NCI-H1436 (cell line): Measurements from ENCODE around the gene HRH1.
"Not testable (repeated sequence)": the region's sequence is repeated elsewhere in the genome, so short reads cannot be mapped to it uniquely, and the experiment has no call there.

ENCODE experiments used
- DNase-seq: peaks from one replicate; lab custom pipeline; 2025; lab: John Stamatoyannopoulos, UW

Gene HRH1

DNA sequence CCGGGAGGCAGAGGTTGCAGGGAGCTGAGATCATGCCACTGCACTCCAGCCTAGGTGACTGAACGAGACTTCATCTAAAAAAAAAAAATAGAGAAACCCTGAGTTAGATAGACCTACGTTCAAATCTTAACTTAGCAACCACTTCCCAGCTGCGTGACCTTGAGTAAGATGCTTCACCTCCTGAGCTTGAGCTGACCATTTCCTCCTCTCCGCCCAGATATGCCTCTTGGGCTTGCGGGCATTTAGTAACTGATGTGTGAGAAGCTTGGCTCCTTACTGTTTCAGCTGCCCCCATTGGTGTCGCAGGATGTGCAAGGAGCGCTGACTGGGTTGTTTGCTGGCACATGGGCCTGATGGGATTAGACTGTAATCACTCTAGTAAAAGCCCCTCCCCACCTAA, 91.0 kb downstream of the HRH1 start:
- no peak for DNase-seq

DNA sequence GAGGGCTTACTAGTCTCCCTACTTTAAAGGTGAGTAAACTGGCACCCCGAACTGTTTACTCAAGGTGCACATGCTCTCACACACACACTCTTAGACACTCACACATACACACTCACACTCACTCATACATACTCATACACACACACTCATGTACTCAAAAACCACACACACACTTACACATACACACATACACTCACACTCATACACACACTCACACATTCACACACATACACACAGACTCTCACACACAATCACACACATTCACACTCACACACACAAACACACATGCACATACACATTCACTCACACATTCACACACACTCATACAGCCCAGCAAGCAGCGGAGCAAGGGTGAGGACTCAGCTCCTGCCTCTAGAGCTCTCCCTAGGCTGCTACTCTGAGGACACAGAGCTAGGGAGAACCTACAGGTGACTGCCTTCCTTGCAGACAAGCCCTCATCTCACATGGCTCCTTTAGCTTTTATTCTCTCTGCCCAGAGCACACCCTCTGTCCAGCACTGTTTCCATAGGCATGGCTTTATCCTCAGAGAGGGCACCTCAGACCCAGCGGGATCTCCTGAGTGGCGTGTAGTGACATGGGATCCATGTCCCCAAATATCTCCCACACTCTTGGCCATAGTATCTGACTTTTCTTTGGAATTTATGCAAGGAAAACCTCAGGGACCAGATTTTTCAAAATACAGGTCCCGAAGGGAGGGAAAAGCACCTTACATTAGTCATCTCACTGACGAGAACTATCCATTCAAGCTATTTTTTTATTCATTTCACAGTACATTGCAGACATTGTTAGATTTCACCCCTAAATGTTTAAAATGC, 91.8 kb downstream of the HRH1 start:
- DNase-seq: no peak

DNA sequence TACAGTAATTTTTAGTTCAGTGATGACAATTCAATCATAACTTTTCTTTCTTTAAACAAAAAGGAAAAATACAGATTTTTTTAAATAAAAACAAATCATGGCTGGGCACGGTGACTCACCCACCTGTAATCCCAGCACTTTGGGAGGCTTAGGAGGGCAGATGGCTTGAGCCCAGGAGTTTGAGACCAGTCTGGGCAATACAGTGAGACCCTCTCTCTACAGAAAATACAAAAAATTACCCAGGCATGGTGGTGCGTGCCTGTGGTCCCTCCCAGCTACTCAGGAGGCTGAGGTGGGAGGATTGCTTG, 92.3 kb downstream of the HRH1 start:
- DNase-seq: no peak

DNA sequence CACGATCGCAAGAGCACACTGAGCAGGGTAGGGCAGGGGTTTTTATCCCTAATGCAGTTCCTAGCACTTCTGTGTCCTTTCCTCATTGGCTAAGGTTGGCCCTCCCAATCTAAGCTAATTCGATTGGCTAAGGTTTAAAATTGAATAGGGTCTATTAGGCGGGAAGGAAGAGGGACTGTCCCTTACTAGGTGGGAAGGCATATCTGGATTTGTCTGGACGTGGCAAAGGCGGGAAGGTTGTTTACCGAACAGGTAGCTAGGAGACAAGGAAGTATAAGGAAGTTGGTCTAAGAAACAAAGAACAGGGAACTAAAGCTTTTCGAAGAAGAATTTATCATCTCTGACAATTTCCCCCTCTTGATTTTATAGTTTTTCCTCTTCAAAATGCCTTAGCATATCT, 93.1 kb downstream of the HRH1 start:
- DNase-seq: no peak

DNA sequence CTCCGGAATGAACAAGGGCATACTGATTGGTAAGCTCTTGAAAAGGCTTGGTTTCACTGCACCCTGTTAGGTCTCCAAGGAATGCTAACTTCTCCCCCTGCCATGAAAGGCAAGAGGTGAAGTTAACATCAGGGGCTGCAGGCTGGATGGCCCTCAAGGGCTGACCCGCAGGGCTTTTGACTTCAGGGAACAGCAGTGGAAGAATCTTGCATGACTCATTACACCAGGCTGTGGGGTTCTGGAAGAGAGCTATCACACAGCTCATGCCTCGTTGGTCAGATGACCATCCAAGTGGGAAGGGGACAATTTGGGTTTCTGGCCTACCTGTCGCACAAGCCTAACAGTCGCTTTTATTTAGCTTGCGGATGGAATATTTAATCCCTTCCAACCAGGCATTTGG, 94.3 kb downstream of the HRH1 start:
- no peak for DNase-seq

DNA sequence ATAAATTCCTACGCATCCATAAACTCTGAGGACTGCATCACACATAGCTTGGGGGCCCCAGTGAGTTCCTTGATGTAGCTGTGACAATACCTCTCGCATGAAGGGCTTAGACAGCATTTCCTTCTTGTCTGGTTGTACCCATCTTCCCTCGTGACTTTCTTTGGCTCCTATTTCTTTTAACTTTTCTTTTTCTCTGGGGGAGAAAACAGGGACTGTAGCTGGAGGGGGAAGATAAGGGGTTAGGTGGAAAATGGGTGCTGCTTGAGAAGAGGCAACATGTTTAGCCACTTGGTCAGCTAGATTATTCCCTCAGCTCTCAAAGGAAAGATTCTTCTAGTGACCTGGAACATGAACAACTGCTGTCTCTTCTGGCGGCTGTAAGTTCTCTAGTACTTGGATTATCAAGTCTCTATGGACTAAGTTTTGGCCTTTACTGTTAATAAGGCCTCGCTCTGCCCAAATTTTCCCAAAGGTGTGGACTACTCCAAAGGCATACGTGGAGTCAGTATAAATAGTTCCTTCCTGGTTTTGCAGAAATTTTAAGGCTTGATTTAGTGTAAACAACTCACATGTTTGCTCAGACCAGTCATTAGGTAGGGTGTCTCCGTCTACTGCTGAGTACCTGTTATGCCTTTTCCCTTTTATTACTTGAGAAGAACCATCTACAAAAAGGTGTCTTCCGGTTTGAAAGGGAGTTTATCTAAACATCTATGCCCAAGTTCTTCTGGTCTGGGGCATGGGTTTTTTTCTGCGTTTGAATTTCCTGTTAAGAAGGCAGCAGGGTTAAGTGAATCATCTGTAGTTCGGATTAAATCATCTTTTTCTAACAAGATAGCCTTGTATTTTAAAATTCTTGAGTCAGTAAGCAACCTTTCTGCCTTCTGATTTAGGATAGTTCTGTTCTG, 96.9 kb downstream of the HRH1 start:
- DNase-seq: no peak

DNA sequence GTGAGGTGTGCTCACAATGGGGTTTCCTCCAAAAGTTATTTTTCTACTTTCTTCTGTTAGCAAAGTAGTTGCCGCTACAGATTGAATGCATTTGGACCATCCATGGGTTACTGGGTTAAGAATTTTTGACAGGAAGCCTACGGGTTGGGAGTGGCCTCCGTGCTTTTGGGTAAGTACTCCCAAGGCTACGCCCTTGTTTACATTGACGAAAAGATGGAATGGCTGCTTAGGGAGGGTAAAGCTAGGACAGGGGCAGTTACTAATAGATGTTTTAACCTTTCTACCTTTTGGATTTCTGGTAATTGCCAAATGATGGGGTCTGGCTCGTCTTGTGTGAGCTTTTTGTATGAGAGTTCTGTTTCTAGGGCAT, 97.5 kb downstream of the HRH1 start:
- DNase-seq: no peak

DNA sequence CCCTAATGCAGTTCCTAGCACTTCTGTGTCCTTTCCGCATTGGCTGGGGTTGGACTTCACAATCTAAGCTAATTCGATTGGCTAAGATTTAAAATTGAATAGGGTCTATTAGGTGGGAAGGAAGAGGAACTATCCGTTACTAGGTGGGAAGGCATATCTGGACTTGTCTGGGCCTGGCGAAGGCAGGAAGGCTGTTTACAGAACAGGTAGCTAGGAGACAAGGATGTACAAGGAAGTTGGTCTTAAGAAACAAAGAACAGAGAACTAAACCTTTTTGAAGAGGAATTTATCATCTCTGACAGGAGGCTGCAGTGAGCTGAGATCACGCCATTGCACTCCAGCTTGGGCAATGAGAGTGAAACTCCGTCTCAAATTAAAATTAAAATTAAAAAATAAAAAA, 100.6 kb downstream of the HRH1 start:
- no peak for DNase-seq

DNA sequence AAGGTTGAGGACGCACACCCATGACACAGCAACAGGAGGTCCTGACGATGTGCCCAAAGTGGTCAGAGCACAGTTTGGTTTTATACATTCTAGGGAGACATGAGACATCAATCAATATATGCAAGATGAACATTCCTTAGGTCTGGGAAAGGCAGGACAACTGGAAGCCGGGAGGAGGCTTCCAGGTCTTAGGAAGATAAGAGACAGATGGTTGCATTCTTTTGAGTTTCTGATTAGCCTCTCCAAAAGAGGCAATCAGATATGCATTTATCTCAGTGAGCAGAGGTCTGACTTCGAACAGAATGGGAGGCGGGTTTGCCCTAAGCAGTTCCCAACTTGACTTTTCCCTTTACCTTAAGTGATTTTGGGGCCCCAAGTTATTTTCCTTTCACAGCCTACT, 101.2 kb downstream of the HRH1 start:
- not testable (repeated sequence) for DNase-seq

DNA sequence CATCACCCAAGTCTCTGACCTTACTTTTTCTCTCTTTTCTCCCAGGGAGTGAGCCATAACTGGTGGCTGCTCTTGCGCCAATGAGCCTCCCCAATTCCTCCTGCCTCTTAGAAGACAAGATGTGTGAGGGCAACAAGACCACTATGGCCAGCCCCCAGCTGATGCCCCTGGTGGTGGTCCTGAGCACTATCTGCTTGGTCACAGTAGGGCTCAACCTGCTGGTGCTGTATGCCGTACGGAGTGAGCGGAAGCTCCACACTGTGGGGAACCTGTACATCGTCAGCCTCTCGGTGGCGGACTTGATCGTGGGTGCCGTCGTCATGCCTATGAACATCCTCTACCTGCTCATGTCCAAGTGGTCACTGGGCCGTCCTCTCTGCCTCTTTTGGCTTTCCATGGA, 104.7 kb downstream of the HRH1 start:
- no peak for DNase-seq

DNA sequence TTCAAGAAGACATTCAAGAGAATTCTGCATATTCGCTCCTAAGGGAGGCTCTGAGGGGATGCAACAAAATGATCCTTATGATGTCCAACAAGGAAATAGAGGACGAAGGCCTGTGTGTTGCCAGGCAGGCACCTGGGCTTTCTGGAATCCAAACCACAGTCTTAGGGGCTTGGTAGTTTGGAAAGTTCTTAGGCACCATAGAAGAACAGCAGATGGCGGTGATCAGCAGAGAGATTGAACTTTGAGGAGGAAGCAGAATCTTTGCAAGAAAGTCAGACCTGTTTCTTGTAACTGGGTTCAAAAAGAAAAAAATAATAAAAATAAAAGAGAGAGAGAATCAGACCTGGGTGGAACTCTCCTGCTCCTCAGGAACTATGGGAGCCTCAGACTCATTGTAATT, 106.2 kb downstream of the HRH1 start:
- no peak for DNase-seq

DNA sequence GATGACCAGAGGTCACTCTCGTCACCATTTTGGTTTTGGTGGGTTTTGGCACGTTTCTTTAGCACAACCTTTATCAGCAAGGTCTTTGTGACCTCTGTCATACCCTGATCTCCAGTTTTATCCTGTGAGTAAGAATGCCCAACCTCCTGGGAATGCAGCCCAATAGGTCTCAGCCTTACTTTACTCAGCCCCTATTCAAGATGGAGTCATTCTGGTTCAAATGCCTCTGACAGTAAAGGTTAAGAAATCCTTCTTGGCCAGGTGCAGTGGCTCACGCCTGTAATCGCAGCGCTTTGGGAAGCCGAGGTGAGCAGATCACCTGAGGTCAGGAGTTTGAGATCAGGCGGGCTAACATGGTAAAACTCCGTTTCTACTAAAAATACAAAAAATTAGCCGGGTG, 114.7 kb downstream of the HRH1 start:
- no peak for DNase-seq

DNA sequence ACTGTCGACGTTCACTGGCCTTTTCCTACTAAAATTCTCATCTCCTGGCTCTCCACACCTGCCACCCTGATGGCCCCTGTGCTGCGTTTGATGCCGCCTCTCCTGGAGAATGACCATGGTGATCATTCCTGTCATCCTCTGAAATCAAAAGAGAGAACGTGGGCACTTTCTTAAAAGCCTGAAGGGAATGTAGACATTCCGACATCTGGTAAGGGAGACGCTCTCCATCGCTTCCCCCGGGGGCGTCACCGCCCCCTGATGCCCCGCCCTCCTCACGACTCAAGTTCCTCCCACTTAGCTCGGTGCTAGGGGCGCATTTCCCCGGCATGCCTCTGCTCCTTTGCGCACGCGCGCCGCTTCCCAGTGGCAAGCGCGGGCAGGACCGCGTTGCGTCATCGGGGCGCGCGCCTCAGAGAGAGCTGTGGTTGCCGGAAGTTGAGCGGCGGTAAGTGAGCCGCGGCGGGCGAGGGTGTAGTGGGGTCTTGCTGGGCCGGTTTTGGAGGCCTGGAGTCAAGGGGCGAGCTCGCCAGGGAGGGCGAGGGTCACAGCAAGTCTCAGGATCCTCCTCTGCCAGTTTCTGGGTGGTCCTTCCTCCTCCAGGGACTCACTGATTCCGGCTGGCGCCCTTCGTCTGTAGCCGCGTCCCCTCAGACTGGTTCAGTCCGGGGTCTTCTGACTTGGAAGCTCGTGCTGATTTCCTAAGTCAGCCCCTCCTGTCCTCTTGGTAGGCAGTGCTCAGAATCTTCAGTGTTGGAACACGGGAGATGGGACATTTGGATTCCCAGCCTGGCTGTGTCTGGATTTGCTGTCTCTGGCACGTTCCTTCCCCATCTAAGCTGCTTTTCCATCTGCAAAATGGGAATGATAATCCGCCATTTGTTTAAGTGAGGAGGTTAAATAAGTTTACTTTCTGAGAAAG, 118.0 kb downstream of the HRH1 start, which contains the start of gene ATG7:
Gene ATG7, plus strand, starts transcription at position 412 of the 919 bp plus-strand sequence. CDS start 26,299 bp downstream, outside the sequence.
- peak; percentile 81 for DNase-seq

DNA sequence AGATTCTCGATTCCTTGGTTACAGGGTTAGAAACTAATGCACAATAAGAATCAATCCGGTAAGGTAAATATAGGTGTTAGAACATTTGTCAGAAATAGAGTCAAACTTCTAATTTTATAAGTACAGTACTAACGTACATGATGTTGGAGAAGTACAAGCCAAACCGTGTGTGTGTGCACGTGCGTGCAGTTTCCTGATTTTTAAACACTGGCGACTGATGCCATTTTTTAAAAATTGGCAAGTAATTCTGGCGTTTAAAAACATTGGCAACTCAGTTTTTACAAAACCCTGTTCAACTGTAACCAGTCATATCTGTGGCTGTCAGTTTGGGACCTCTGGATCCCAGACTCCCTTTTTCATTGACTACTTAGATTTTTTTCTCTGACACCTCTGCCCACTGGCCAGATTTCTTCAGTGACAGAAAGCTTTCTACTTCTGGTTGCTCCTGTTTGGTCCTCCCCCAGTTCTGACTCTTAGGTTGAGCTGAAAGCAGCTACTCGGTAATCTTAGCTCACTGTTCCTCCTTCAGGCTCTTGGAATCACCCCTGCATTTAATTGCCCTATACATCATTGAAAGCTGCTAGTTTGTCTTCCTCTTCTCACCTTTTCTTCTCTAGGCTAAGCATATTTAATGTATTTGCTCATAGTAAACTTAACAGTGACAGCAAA, 118.7 kb downstream of the HRH1 start:
- DNase-seq: no peak

DNA sequence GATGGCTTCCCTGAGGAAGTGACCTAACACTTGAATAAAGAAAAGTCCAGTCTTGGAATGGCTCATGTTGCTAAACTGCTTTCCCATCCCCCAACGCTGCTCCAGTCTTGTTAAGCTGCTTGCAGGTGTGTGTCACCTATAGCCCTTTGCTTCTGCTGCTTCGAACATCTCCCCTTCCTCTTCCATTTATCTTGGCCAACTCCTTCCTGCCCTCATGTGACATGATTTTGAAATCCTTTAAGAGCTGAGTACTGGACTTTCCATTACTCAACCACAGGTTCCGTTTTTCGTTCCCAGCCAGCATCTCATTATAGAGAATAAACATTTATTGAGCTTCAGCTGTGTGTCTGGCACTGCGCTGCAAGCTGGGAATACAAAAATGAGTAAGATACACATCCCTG, 119.6 kb downstream of the HRH1 start:
- DNase-seq: no peak

DNA sequence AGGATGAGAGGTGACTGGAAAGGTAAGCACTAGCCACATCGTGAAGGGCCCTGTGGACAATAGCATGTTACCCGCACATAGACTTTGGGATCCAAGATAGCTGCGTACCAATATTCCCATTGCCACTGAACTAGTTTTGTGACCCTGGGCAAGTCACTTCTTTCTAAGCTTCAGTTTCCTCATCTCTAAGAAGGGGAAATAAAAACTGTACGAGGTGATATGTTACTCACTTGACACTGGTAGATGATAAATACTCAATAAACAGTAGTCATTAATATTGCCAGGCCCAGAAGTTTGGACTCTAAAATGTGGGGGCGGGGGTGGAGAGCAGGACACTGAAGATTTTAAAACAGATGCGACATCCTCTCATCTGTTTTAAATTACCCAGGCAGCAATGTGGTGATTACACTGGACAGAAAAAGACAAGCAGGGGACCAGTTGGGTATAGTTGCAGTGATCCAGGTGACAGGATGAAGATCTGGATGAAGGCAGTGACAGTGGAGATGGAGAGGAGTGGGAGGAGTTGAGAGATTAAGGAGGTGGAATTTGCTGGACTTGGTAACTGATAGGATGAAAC, 120.4 kb downstream of the HRH1 start:
- DNase-seq: no peak

DNA sequence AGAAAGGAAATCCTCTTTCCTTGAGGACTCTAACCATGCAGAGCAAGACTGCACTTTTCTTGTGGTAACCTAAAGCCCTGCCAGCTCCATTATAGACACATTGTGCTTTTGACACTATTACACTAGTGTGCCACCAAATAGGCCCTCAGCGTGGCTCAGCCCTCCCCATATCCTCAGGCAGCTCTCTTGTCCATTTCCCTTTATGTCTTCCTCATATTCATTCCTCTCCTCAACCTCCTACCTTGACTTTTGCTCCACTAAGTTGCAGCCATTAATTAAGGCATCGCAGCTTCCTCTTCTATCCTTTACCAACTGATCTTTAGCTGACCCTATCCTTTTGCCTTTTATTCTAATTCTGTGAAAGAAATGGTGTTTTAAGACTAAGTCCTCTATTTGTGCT, 121.6 kb downstream of the HRH1 start:
- DNase-seq: no peak

DNA sequence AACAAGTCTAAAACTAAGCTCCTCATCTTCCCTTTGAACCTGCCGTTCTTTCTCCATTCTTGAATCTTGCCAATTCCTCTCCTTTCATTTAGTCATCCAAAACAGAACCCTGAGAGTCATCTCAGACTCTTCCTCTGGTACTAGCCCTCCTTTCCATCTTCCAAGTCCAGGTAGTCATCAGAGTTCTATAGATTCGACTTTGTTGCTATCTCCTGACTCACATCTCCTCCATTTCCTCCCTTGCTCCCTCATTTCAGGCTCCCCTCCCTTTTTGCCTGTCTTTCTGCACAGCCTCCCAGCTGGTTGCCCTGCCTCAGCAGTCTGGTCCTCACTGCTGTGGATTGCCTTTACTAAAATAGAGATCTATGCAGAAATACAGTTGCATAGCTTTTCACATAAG, 122.6 kb downstream of the HRH1 start:
- DNase-seq: no peak

DNA sequence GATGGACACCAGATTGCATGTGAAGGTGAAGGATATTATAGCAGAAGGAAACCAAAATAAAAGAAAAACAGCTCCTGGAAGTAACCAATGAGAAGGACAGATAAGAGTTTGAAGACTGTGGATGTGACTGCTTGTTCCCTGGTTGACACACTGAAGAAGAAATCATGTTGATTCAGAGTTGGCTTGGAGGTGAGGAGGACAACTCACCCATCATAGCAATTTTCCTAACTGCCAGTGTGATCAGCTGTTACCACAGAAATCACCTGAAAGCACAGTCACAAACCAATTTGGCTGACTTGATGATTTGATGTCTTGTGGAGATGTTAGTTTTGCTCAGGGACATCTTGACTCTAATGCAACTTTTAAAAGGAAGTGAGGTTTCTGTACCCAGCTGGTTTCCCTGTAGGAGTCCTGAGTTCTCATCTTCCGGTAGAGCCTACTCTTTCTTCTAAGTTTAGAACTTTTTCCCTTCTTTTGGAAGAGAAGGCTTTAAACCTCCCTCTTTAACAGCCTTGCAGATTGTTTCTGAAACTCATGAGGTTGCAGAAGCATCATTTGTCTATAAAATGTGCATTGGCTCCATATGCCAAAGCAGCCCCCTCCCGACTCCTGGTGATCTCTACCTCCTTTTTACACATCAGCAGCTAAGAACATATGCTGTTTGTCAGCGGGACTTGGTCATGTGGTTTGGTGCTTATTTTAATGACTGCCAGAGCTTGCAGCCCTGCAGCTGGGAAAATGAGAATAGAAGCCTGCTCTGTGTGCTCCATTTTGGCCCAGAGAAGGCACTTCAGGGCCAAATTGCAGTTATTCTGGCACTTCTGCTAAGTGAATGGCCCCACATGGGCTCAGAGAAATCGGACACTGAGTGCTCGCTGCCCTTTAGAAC, 128.2 kb downstream of the HRH1 start:
- no peak for DNase-seq

DNA sequence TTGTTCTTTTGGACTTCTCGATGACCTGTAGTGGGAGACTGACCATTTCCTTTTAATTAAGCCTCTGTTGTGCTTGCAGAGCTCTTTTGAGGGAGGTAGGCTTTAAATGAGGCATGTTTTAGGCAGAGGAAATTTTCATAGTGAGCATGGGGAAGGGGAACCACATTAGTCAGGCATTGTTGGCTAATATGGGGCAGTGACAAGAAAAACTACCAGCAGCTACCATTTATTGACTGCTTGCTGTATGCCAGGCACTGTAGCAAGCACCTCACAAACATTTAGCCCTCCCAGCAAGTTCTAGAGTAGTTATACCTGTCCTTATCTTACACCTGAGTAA, 128.8 kb downstream of the HRH1 start:
- DNase-seq: no peak
